H1 (cell line): ENCODE results near the gene ODC1. TPM values are rescaled to one million over a fixed set of nuclear protein-coding genes. Genes with fewer than 3 reads are reported as not detected.

Experiments
- CTCF ChIA-PET: fragments of 300-600 bp; sonication (Branson Sonifier 250); formaldehyde crosslinking; loops from one replicate; lab custom pipeline; 2021; ENCODE audit not compliant: partially characterized antibody; lab: Charles Lee
- POLR2A ChIA-PET: fragments of 300-600 bp; sonication (Branson Sonifier 250); formaldehyde crosslinking; loops from one replicate; lab custom pipeline; 2021; ENCODE audit warnings: inconsistent platforms; ENCODE audit not compliant: partially characterized antibody; lab: Charles Lee
- DNase-seq, 2 experiments: peaks; one replicate each; pipeline versions ENCODE4 v3.0.0 to v3.0.0-alpha.2; 2010 to 2022; ENCODE audit warnings: low spot score in 2 of 2, low read depth in 1 of 2, mixed read lengths in 1 of 2
- FAIRE-seq: peaks from 2 replicates; lab custom pipeline; 2011; peaks lifted over from hg19 to GRCh38; lab: Jason Lieb, UNC
- H2AFZ ChIP-seq: 2 replicates; pipeline ENCODE4 v1.8.1; 2012; ENCODE audit warnings: low read length, inconsistent platforms
- H2AK5ac ChIP-seq: 2 replicates; pipeline ENCODE4 v1.6.1; 2013; ENCODE audit warnings: low read depth, low read length
- H2BK120ac ChIP-seq: replicated peaks from 2 replicates; pipeline ENCODE3; 2013; ENCODE audit warnings: low read depth, low read length, inconsistent platforms
- H2BK12ac ChIP-seq: 2 replicates; pipeline ENCODE4 v1.6.1; 2013; ENCODE audit warnings: low read depth, low read length
- H2BK15ac ChIP-seq: 2 replicates; pipeline ENCODE4 v1.6.1; 2013; ENCODE audit warnings: low read length
- H2BK20ac ChIP-seq: 2 replicates; pipeline ENCODE4 v1.6.1; 2013; ENCODE audit warnings: low read length
- H2BK5ac ChIP-seq: 2 replicates; pipeline ENCODE4 v1.6.1; 2013; ENCODE audit warnings: low read depth, low read length
- H3K14ac ChIP-seq: 2 replicates; pipeline ENCODE4 v1.6.1; 2013; ENCODE audit warnings: inconsistent platforms; ENCODE audit not compliant: insufficient read length
- H3K18ac ChIP-seq: 2 replicates; pipeline ENCODE4 v1.6.1; 2013; ENCODE audit warnings: low read length; ENCODE audit errors: extremely low read depth
- H3K23ac ChIP-seq: 2 replicates; pipeline ENCODE4 v1.6.1; 2013; ENCODE audit warnings: inconsistent platforms; ENCODE audit not compliant: insufficient read length
- H3K23me2 ChIP-seq: 2 replicates; pipeline ENCODE4 v1.6.1; 2013; ENCODE audit warnings: low read depth, low read length
- H3K27ac ChIP-seq: 2 replicates; pipeline ENCODE4 v1.6.1; 2011; ENCODE audit warnings: low read depth, low read length, inconsistent platforms
- H3K27me3 ChIP-seq, 4 experiments: replicated peaks in 1 of 4; 1 replicate in 1 of 4; 2 replicates in 3 of 4; pipeline versions ENCODE4 v1.6.1 to v1.8.1; 2011 to 2013; ENCODE audit warnings: low read length in 3 of 4, mild to moderate bottlenecking in 3 of 4, inconsistent platforms in 2 of 4, mixed read lengths in 2 of 4, moderate library complexity in 1 of 4; ENCODE audit not compliant: control insufficient read depth in 3 of 4, insufficient read depth in 3 of 4; ENCODE audit errors: extremely low read depth in 1 of 4
- H3K36me3 ChIP-seq, 4 experiments: 2 replicates each; pipeline versions ENCODE4 v1.6.1 to v1.8.1; 2011 to 2013; ENCODE audit warnings: mild to moderate bottlenecking in 4 of 4, low read length in 3 of 4, moderate library complexity in 2 of 4, control low read depth in 1 of 4, inconsistent platforms in 1 of 4; ENCODE audit not compliant: insufficient read depth in 4 of 4, control insufficient read depth in 2 of 4
- H3K4ac ChIP-seq: replicated peaks from 2 replicates; pipeline ENCODE3; 2013; ENCODE audit warnings: low read length, low read depth, mixed read lengths, inconsistent platforms; ENCODE audit not compliant: insufficient read length
- H3K4me1 ChIP-seq, 4 experiments: replicated peaks in 1 of 4; 1 replicate in 1 of 4; 2 replicates in 3 of 4; pipeline versions ENCODE4 v1.6.1 to v1.8.1; 2011 to 2013; ENCODE audit warnings: low read length in 3 of 4, inconsistent platforms in 2 of 4, mixed read lengths in 1 of 4; ENCODE audit not compliant: insufficient read depth in 4 of 4, control insufficient read depth in 3 of 4
- H3K4me2 ChIP-seq, 2 experiments: 2 replicates each; pipeline versions ENCODE4 v1.6.1 to v1.8.1; 2011 to 2013; ENCODE audit warnings: low read depth in 2 of 2, low read length in 2 of 2, control low read depth in 1 of 2, inconsistent platforms in 1 of 2, mild to moderate bottlenecking in 1 of 2; ENCODE audit not compliant: insufficient read depth in 1 of 2
- H3K4me3 ChIP-seq, 4 experiments: fragments of 200-600, 300-600 bp in 1 of 4; sonication (generic), shearing (Covaris generic), sonication (Bioruptor Twin) in 1 of 4; 2 replicates each; pipeline versions ENCODE4 v1.5.1 to v1.8.1; 2011 to 2016; ENCODE audit warnings: low read length in 4 of 4, low read depth in 3 of 4, control low read depth in 2 of 4, inconsistent platforms in 2 of 4, mild to moderate bottlenecking in 2 of 4, mixed read lengths in 1 of 4, moderate library complexity in 1 of 4; ENCODE audit not compliant: insufficient read depth in 2 of 4; ENCODE audit errors: extremely low read depth in 1 of 4
- H3K56ac ChIP-seq: replicated peaks from 2 replicates; pipeline ENCODE3; 2013; ENCODE audit warnings: low read depth, mild to moderate bottlenecking, mixed read lengths, low read length, inconsistent platforms; ENCODE audit not compliant: insufficient read length
- H3K79me1 ChIP-seq: 2 replicates; pipeline ENCODE4 v1.6.1; 2013; ENCODE audit warnings: low read depth, low read length, control low read depth
- H3K79me2 ChIP-seq, 2 experiments: 2 replicates each; pipeline versions ENCODE4 v1.6.1 to v1.8.1; 2012 to 2013; ENCODE audit warnings: low read length in 2 of 2, mild to moderate bottlenecking in 2 of 2, inconsistent platforms in 1 of 2; ENCODE audit not compliant: insufficient read depth in 2 of 2, control insufficient read depth in 1 of 2
- H3K9ac ChIP-seq, 4 experiments: replicated peaks in 1 of 4; 1 replicate in 1 of 4; 2 replicates in 3 of 4; pipeline versions ENCODE4 v1.6.1 to v1.8.1; 2011 to 2013; ENCODE audit warnings: low read depth in 3 of 4, low read length in 3 of 4, control low read depth in 2 of 4, mild to moderate bottlenecking in 2 of 4, moderate library complexity in 2 of 4, inconsistent platforms in 1 of 4; ENCODE audit errors: extremely low read depth in 1 of 4
- H3K9me3 ChIP-seq, 2 experiments: 2 replicates each; pipeline versions ENCODE4 v1.6.1 to v1.8.1; 2012 to 2013; ENCODE audit warnings: mild to moderate bottlenecking in 2 of 2, moderate library complexity in 2 of 2, control low read depth in 1 of 2, inconsistent platforms in 1 of 2, low read depth in 1 of 2, low read length in 1 of 2, mixed read lengths in 1 of 2; ENCODE audit not compliant: insufficient read depth in 2 of 2
- H4K20me1 ChIP-seq, 2 experiments: replicated peaks in 1 of 2; 2 replicates each; pipeline versions ENCODE3 to v1.8.1; 2011 to 2013; ENCODE audit warnings: inconsistent platforms in 2 of 2, low read length in 2 of 2, mild to moderate bottlenecking in 1 of 2; ENCODE audit not compliant: insufficient read depth in 2 of 2, control insufficient read depth in 1 of 2
- H4K5ac ChIP-seq: 2 replicates; pipeline ENCODE4 v1.6.1; 2013; ENCODE audit warnings: low read length, low read depth, mixed read lengths, inconsistent platforms; ENCODE audit not compliant: insufficient read length
- H4K8ac ChIP-seq: 2 replicates; pipeline ENCODE4 v1.8.0; 2013; ENCODE audit warnings: mild to moderate bottlenecking, moderate library complexity, low read length, inconsistent platforms; ENCODE audit not compliant: insufficient read depth; ENCODE audit errors: extremely low read depth
- H4K91ac ChIP-seq: replicated peaks from 2 replicates; pipeline ENCODE3; 2013; ENCODE audit warnings: low read length, mixed read lengths, inconsistent platforms; ENCODE audit not compliant: insufficient read length
- ASH2L ChIP-seq: fragments of 200-600, 300-600 bp; sonication (generic); IDR thresholded peaks from one replicate; pipeline ENCODE4 v1.7.1; 2017; ENCODE audit warnings: low read length
- CEBPB ChIP-seq: IDR thresholded peaks from 2 replicates; pipeline ENCODE4 v1.6.1; 2012; ENCODE audit warnings: low read depth, low read length
- EZH2 ChIP-seq: fragments of 200-600 bp; sonication (generic); IDR thresholded peaks from 2 replicates; pipeline ENCODE4 v1.7.1; 2012; ENCODE audit warnings: low read depth, mild to moderate bottlenecking, moderate library complexity, low read length, inconsistent platforms; ENCODE audit not compliant: severe bottlenecking
- KDM5A ChIP-seq: fragments of 200-600 bp; IDR thresholded peaks from 2 replicates; pipeline ENCODE4 v1.7.1; 2012; ENCODE audit warnings: mild to moderate bottlenecking, low read length, inconsistent platforms, mixed read lengths
- POLR2A ChIP-seq, 2 experiments: IDR thresholded peaks; 1 replicate in 1 of 2; 2 replicates in 1 of 2; pipeline ENCODE4 v1.6.1; 2011; ENCODE audit warnings: low read depth in 2 of 2, low read length in 2 of 2, mild to moderate bottlenecking in 2 of 2; ENCODE audit errors: control extremely low read depth in 1 of 2
- RFX5 ChIP-seq: IDR thresholded peaks from 2 replicates; pipeline ENCODE4 v1.6.1; 2011; ENCODE audit warnings: low read depth, low read length, improper control_type of control experiment, borderline replicate concordance
- SAP30 ChIP-seq: fragments of 300-600 bp; sonication (generic); IDR thresholded peaks from 2 replicates; pipeline ENCODE4 v1.7.1; 2012; ENCODE audit warnings: low read length, moderate library complexity, mild to moderate bottlenecking, inconsistent platforms; ENCODE audit not compliant: insufficient read depth, insufficient replicate concordance
- SP1 ChIP-seq: IDR thresholded peaks from 2 replicates; pipeline ENCODE4 v1.6.1; 2011; ENCODE audit warnings: low read depth, low read length
- SRF ChIP-seq: IDR thresholded peaks from 2 replicates; pipeline ENCODE4 v1.6.1; 2011; ENCODE audit warnings: mild to moderate bottlenecking, low read depth, low read length, moderate library complexity
- TAF7 ChIP-seq: optimal IDR thresholded peaks from 2 replicates; pipeline ENCODE3; 2011; ENCODE audit warnings: low read depth, mild to moderate bottlenecking, inconsistent platforms, low read length, moderate library complexity, borderline replicate concordance
- TBP ChIP-seq: IDR thresholded peaks from 2 replicates; pipeline ENCODE4 v1.6.1; 2011; ENCODE audit warnings: low read depth, low read length, improper control_type of control experiment
- TCF12 ChIP-seq: IDR thresholded peaks from 2 replicates; pipeline ENCODE4 v1.6.1; 2011; ENCODE audit warnings: low read depth, mild to moderate bottlenecking, low read length
- WGBS, 2 experiments: shearing (Covaris generic) in 1 of 2; methylation state at CpG; one replicate each; pipeline versions ENCODE4 v1.1.6 to v1.1.7; 2013 to 2015; ENCODE audit warnings: low lambda C conversion rate in 2 of 2, mixed read lengths in 2 of 2, inconsistent platforms in 1 of 2, low coverage in 1 of 2, missing lambda C conversion rate in 1 of 2; ENCODE audit not compliant: insufficient replicate concordance in 2 of 2, insufficient coverage in 1 of 2, insufficient read length in 1 of 2; ENCODE audit errors: extremely low coverage in 1 of 2, missing lambda C conversion rate in 1 of 2; 5-methylcytosine and 5-hydroxymethylcytosine counted together
- polyA plus RNA-seq, 7 experiments: library from polyadenylated mRNA; depleted of rRNA in 3 of 7; stranded (reverse) in 5 of 7; unstranded in 2 of 7; fragments of >200 nt in 5 of 7; fragments of 200-250 nt in 2 of 7; gene quantifications; 1 replicate in 5 of 7; 2 replicates in 1 of 7; 4 replicates in 1 of 7; pipeline versions ENCODE4 v1.2.1 to v1.2.3, GENCODE V29; 2011 to 2013; ENCODE audit warnings: missing spikeins in 2 of 7, mixed read lengths in 2 of 7
- total RNA-seq: library from RNA; stranded (reverse); fragmentation: NEBNext Ultra II Directional; extraction: Animal tissue kit (Norgen Biotek cat#: 25700); gene quantifications from 2 replicates; pipeline ENCODE4 v1.2.1, GENCODE V29; 2021
- TF ChIP-seq, protein P1 (sequence below): IDR thresholded peaks from 2 replicates; pipeline ENCODE4 v1.6.1; 2012; ENCODE audit warnings: low read length, inconsistent platforms

ODC1 gene
- total and polyA plus RNA-seq, 2 of the 8 experiments (the other 6 are each of a cell fraction or from before 2014, with no cell fraction given) = 57.2 to 76.7 TPM

DNA sequence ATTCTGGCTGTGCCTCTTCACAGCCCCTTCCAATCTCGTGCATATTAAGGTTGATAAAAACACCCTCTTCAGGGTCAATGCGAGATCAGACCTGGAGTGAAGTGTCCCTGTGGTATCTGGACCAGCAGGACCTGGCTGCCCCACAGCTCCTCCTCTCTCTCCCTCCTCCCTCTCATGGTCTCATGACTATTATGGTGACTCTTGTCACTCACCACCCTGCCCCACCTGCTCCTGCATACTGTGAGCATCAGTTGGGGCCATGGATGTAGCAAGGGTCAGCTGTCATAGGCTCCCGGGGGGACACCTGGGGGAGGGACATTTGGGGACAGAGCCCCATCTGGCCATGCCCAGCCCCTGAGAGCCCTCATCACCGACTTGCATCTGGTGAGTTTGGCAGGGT, 50.2 kb downstream of the ODC1 start:
- no peak overlapping the region for H3K4me2 ChIP-seq
- H2BK15ac ChIP-seq = no peak overlapping the region
- ChIA-PET CTCF (interaction anchor here (1.2 to 2.7 kb wide), 3 partner anchors 11 to 92 kb away, joined by 3 to 17 read pairs (median 5); no protein-coding TSS in a partner anchor), POLR2A (no interaction called here)
- no peaks in the 10 kb centered on the region for H3K27me3 ChIP-seq
- no peaks in the 10 kb centered on the region for H4K20me1 ChIP-seq
- no peaks in the 10 kb centered on the region for H3K79me2 ChIP-seq
- no peak overlapping the region for H3K27ac ChIP-seq
- no peak overlapping the region for H2AFZ ChIP-seq
- no peak overlapping the region for H3K4me3 ChIP-seq
- no peak overlapping the region for H4K8ac ChIP-seq
- no peak overlapping the region for H4K91ac ChIP-seq
- no peak overlapping the region for H3K18ac ChIP-seq
- H2BK20ac ChIP-seq = no peak overlapping the region
- H3K36me3 ChIP-seq = no peaks in the 10 kb centered on the region
- no peak overlapping the region for H3K14ac ChIP-seq
- 81% methylated on average over 4 of the region's 4 CpGs; no CpG with 5 or more reads in 1 of the 2 experiments for WGBS, 2 experiments
- no peaks in the 10 kb centered on the region for H3K9me3 ChIP-seq
- H2BK5ac ChIP-seq = no peak overlapping the region
- H2BK120ac ChIP-seq = no peak overlapping the region
- H3K23ac ChIP-seq = no peak overlapping the region
- no peak overlapping the region for H4K5ac ChIP-seq
- no peak overlapping the region for H3K9ac ChIP-seq
- H3K23me2 ChIP-seq = peaks cover 4% of the 10 kb centered on the region; the same call in 1 of the 2 replicates
- no peak overlapping the region for H2AK5ac ChIP-seq
- H3K4ac ChIP-seq = no peak overlapping the region
- DNase-seq = no peak
- no peak for FAIRE-seq
- peaks cover 4 to 9% (median 5%) of the 10 kb centered on the region in 4 experiments; a peak in 5 of 7 replicates for H3K4me1 ChIP-seq
- no peak overlapping the region for H3K56ac ChIP-seq
- no peaks in the 10 kb centered on the region; the same call in none of the 2 replicates for H3K79me1 ChIP-seq
- H2BK12ac ChIP-seq = no peak overlapping the region
- no peak for TF ChIP-seq TAF7
- no peak for TF ChIP-seq KDM5A
- no peak for TF ChIP-seq TBP
- no peak for TF ChIP-seq SP1
- TF ChIP-seq TCF12 = no peak
- no peak for TF ChIP-seq ASH2L
- no peak for TF ChIP-seq POLR2A (IDR thresholded peaks at IDR 0.05; ENCODE audit: control extremely low read depth in 1 of 2, low read depth in 2 of 2, low read length in 2 of 2)
- TF ChIP-seq RFX5 = no peak
- no peak for TF ChIP-seq SAP30
- no peak for TF ChIP-seq EZH2
- no peak for TF ChIP-seq SRF
- no peak for TF ChIP-seq CEBPB
- TF ChIP-seq, protein P1, sequence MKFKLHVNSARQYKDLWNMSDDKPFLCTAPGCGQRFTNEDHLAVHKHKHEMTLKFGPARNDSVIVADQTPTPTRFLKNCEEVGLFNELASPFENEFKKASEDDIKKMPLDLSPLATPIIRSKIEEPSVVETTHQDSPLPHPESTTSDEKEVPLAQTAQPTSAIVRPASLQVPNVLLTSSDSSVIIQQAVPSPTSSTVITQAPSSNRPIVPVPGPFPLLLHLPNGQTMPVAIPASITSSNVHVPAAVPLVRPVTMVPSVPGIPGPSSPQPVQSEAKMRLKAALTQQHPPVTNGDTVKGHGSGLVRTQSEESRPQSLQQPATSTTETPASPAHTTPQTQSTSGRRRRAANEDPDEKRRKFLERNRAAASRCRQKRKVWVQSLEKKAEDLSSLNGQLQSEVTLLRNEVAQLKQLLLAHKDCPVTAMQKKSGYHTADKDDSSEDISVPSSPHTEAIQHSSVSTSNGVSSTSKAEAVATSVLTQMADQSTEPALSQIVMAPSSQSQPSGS = no peak
